NT2/D1 (cell line): ENCODE data around the gene HNRNPUL1.

ENCODE experiments used
- SUZ12 ChIP-seq: IDR thresholded peaks from 2 replicates; pipeline ENCODE4 v1.6.1; 2011; ENCODE audit not compliant: insufficient read length, insufficient read depth; ENCODE audit errors: extremely low read depth
- YY1 ChIP-seq: IDR thresholded peaks from 2 replicates; pipeline ENCODE4 v1.6.1; 2011; ENCODE audit not compliant: insufficient read length, insufficient read depth
- ZNF274 ChIP-seq: IDR thresholded peaks from 2 replicates; pipeline ENCODE4 v1.6.1; 2011; ENCODE audit warnings: mild to moderate bottlenecking, low read depth, low read length

DNA sequence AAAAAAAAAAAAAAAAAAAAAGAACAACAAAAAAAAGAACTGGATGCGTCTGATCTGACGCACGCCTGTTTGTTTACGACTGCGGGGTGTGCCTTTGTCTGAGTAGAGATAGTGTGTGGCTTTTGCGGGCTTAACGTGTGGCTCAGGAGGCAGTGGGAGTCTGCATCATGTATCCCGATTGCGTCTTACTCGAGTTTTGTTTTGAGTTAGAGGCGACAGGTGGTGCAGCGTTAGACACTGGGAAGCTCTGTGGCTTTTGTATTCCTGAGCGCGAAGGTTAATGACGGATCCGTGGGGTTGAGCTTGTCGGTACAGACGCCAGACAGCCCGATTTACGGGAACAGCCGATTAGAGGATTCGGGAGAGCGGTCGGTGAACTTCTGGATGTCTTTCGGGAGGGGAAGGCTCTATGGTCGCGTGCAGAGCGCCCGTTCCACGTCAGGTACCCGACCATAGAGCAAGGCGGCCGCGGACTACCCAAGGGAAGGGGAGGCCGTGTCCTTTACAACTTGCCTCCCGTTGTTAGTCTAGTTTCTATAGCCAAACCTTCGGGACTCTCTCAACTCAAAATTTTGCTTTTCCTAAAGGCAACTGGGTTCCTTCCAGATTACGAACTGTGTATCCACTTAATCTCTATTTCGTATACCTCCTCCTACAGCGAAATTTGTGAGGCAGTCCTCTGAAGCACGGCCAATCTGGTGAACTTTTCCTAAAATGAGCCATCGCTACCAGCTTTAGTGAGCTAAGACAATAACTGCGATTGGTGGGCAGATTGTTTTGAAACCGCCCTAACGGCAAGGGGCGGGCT, 926 bp upstream of the HNRNPUL1 start:
- TF ChIP-seq SUZ12, result no peak
- TF ChIP-seq YY1, result no peak
- TF ChIP-seq ZNF274, result no peak
